HG03039 (cell line): ENCODE data around the gene RUNX1.

Experiments
- ATAC-seq: cut with Tn5 transposase; IDR thresholded peaks from one replicate; pipeline ENCODE4 v1.9.1; 2021; ENCODE audit warnings: mild to moderate bottlenecking, moderate library complexity; ENCODE audit not compliant: unreplicated experiment

RUNX1 gene

DNA sequence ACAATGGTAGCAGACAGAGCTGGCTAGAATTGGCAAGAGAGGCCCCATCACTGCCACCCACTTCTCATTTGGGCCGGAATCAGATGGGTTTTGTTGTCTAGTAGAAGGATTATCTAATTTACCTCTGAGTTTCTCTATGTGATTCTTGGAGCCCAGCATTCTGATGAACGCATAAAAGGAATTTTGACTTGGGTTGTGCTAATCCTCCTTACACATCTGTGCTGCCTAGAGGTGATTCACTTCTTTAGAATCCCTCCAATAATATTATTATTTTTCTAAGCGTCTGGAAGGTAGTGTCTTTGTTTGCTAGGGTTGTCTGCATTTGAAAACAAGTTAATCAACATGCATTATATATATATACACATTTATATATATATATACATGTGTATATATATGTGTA lies 118.1 kb downstream of the RUNX1 start:
- no peak for ATAC-seq

DNA sequence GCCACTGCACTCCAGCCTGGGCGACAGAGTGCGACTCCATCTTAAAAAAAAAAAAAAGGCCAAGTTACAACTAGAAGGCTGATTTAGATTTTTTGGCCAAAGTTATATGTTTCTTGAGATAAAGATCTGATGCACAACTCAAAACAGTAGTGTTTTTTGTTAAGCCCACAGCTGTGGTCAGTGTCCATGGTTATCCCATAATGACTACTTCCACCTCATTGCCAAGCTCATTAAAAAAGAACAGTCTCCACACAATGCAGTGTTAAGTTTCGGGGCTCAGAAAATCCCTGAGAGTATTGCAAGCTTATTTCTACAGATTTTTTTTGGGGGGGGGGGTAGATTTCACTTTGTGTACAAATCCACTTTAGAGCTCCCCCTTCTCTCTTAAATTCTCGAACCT lies 120.5 kb downstream of the RUNX1 start:
- ATAC-seq, result no peak

DNA sequence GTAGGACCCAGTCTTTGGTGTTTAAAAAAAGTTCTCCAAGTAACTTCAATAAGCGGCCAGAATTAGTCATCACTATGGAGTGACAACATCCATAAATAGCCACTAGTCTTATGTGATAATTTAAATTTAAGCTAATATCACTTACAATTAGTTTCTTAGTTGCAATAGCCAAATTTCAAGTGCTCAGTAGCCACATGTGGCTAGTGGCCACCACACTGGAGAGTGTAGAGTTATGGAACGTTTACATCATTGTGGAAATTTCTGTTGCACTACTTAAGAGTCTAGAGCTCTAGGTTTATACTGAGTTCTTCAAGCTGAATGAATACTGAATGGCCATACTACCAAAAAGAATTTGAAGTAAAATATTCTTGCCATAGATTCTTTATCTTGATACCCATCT lies 121.1 kb downstream of the RUNX1 start:
- no peak for ATAC-seq

DNA sequence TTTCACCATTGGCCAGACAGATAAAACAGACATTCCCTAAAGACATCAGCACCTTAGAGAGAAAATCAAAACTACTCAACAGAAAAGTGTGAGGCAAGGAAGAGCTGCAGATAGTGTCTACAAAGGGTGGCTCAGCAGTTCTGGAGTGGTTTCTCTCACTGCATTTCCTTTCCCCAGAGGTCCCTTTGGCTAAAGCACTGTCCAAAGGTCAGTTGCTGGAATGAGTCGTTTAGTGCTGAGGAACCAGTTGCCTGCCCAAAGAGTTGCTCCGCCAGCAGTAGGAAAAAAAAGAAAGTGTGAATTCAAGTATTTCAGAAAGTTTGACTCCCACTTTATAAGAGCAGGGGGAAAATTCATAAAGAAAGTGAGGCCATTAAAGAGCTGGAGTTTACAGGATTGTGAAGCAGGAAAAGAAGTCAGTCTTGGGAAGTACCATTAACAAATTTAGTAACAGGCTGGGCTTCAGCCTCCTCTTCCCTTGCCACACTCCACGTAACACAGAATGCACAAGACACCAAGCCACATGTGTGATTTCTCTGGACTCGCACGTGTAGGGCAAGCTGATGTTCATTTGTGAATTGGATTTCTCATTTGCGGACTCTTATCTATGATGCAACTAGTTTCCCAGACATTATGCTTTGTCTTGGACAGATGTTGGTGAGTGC lies 122.2 kb downstream of the RUNX1 start:
- no peak for ATAC-seq

DNA sequence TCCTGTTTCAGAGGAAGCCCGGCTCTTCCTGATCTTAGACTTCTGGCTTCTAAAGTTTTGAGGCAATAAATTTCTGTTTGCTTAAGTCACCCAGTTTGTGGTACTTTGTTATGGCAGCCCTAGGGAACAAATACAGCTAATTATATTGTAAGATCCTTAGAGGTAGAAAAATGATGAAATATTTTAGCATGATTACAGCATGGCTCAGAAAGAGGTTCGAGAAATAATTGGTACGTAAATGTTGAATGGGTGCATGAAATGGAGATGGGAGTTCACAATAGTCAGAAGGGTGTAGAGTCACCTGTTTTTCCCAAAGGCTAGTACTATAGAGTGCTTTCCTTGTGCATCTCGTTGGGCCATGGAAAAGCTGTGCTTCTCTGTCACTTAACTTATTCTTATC lies 123.5 kb downstream of the RUNX1 start:
- no peak for ATAC-seq

DNA sequence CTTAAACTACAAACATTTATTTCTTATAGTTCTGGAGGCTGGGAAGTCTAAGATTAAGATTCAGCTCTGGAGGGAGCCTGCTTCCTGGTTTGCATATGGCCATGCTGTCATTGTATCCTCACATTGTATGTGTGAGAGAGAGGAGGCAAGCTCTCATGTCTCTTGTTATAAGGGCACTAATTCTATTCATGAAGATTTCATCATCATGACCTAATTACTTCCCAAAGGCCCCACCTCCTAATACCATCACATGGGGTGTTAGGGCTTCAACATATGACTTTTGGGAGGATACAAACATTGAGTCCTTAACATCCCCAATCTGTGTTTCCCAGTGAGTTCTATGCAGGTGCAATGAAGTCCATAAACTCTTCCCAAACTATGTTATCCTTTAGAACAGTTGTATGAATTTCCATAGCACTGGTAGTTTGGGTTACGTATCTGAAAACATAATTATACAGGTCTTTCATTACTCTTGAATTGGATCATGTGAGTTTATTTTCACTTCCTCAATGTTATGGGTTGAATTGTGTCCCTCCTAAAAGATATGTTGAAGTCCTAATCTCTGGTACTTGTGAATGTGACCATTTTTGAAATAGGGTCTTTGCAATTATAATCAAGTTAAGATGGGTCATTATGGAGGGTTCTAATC lies 124.2 kb downstream of the RUNX1 start:
- ATAC-seq, result no peak

DNA sequence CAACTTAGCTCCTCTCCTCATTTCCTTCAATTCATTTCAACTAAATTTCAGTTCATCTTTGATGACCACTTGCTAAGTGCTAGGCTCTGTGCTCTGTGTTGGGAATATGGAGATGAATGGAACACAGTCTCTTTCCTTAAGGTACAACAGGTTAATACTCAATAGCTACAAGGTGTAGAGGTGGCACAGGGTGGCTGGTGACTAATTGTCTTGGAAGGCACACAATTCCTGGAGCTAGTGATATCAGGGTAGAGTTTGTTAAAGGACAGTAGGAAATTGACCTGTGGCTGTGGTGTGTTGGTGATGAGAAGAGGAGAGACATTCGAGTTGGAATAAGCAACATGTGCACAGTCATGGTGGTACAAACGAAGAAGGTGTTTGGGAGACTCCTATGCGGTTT lies 124.9 kb downstream of the RUNX1 start:
- no peak for ATAC-seq

DNA sequence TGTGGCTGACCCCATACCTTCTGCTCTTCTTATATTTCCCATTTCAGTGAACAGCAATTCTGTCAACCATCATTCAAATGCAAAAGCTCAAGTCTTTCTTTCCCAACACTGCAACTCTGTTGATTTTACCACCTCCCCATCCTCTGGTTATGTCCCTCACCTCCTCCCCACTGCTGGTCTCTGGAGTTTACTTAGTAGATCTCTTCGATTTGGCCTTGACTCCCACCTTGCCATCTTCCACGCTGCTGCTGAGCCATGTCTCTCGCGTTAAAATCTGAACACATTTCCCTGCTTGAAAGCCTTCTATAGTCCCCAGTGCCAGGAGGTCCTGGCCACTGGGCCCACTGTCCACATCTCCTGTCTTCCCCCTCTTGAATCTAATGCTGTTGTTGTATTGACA lies 125.5 kb downstream of the RUNX1 start:
- no peak for ATAC-seq

DNA sequence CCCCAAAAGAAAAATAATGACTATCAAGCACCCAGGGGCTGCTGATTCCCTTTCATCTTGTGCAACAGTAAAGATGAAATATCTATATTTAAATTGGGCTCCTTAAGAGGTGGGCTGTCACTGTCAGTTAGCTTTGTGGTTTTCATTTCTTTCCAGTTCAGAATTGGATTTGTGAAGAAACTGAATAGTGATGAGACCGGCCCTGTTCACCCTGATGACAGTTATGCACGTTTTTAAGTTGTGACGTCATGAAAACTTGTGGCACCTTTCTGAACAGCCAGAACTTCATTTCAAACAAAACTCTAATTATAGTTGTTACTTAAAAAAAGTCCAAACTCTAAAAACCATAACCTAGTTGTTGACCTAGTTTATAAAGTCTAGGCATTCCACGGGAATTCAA lies 125.9 kb downstream of the RUNX1 start:
- ATAC-seq, result no peak

DNA sequence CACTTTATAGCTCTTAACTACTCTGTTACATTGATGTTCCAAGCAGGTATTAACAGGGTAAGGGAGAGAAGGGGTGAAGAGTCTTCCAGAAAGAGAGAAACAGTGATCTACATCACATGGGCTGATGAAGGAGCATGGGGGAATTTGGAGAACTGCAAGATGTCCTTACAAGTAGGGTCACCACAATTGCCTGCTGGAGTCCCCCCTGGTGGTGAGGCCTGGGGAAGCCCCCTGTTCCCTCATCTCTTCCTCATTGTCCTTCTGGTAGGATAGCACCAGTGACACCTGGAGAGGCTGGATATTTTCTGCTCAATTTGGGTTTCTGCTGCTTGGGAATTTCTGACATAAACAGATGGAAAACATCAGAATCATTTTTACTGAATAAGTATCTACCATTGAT lies 126.6 kb downstream of the RUNX1 start:
- ATAC-seq, result no peak

DNA sequence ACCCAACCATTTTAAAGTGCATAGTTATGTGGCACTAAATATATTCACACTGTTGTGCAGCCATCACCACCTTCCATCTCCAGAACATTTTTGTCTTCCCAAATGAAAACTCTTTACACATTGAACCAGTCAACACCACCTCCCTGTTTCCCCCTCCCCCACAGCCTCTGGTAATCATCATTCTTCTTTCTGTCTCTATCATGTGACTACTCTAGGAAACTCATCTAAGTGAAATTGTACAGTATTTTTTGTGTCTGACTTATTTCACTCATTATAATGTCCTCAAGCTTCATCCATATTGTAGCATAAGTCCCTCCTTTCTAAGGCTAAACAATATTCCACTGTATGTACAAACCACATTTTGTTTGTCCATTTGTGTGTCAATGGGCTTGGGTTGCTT lies 128.0 kb downstream of the RUNX1 start:
- ATAC-seq, result no peak

DNA sequence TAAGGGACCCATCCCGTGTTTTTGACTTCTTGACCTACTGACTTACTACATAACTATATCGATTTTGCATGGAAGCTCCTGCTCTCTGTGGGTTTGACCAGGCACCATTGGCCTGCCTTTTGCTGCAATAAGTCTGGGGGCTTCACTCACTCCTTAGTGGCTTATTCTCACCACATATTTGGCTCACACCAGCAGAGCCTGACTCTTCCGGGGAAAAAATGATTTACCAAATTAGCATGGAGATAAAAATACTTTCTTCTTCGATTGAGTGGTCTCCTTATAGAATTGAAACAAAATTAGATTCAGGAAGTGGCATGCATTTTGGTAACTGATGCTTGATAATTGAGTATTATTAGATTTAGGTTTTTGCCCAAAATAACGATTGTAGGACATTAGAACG lies 129.7 kb downstream of the RUNX1 start:
- ATAC-seq, result no peak

DNA sequence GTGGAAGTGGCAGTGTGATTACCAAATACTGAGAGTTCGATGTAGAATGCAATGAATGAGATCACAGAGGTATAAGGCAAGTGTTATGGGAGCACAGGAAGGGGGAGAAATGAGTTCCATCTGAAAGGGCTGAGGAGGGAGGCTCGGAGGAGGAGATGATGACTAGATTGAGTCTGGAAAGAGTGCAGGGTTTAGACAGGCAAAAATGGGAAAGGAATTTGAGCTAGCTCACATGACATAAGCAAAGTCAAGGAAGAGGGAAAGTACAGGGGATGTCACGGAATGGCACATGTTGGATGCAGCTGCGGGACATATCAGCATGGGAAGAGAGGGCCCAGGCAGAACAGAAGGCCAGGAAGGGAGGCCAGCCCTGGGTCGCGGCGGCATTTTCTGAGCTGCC lies 132.7 kb downstream of the RUNX1 start:
- no peak for ATAC-seq

DNA sequence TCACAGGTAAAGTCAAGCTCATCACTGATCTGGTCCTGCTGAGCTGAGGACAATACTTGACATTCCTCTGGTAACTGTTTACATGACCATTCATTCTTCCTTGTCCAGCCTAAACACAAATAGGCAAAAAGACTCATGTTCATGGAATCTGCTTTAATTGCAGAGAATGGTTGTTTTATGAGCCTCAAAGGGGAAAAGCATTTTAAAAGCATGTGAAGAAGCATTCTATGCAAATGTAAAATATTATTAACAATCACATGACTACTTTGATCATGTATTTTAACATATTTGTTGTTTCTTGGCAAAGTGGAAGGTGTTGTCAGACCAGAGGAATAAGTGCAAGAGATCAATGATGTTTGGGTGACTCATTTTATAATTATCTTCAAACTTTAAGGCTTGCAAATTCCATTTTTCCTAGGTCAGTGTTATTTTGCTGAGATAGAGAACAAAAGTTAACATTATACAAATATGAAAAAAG lies 133.7 kb downstream of the RUNX1 start:
- no peak for ATAC-seq

DNA sequence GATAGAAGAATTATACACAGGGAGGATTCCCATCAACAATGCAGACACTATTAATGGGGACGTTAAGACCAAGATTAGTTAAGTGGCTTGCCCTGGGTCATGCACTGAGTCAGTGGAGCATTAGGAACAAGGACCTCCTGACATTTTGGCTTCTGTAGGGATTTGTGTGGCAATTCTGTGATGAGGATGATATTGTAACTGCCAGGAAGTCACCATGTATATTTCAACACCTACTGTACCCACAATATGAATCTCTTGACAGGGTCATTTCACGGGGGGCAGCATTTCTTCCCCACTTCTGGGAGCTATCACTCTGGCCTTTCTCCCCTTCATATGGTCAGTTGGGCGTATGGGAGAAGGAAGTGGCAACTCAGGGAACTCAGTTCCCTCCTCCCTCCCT lies 134.9 kb downstream of the RUNX1 start:
- ATAC-seq, result no peak

DNA sequence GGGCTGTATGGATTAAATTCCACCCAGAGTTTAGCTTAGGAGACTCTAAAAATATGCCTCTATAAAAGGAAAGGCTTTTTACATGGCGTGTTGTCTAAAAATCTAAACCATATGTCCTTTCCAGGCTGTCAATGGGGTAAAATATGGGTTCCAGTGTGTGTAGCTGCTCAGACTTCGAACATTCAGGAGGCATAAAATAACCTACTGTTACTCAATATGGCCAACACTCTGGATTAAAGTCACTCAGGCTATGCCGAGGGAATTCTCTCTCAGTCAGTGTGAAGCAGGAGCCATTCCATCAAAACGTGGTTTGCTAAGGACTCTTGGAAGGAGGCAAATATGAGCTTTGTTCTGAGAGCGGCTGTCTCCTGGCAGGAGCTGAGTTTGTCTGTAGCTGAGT lies 135.3 kb downstream of the RUNX1 start:
- no peak for ATAC-seq

DNA sequence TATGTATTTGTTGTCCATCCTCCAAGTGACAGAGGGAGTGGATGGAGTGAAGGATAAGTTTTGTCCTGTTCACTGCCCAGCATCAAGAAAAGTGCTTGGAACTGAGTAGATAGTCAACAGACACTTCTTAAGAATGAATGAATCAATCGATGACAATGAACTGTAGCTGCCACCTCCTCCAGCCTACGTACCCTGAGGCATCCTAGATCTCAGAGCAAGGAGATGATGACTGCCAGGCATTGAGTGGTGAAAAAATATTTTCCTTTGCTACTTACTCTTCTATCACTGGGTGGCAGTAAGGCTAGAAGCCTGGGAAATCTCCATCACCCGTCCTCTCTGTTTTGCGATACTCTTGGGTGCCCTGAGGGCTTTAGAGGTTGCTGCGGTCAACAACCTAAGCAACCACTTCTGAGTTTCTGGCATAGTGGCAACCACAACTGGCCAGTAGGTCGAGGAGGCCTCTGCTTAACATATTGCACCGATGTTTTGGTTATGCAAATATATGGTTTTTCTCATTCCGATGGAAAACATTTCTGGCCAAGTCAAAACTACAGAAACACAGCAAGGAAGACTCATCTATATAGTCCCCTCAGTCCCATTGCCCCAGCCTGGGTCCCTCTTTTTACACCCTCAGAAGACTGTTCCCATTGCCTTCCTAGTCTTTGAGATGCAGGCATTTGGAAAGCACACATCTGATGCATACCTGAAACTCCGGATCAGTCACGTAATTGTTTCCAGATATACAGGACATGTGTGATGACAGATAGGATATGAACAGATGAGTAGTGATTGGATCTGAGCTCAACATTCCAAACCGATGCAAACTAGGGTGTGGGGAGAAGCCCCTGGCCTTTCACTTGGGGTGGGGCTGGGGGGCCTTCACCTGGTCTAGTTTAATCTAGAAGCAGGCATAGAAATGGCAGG lies 136.8 kb downstream of the RUNX1 start:
- ATAC-seq, result no peak

DNA sequence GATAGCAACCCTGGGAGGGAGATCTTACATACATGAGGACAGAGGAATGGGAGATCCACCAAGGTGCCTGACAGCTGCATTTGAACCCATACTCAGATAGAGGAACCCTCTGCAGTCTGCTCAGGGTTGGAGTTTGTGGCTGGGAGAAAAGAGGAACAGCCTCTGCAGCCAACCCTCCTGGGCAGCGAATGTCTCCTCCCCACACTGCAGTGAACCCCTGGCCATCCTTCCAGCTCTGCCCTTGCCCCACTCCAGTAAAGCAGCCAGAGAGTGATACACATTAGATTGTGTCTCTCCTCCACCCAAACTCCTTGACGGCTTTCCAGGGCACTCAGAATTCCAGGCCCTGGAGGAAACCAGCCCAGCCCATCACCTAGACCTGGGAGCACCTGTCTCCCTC lies 137.7 kb downstream of the RUNX1 start:
- no peak for ATAC-seq

DNA sequence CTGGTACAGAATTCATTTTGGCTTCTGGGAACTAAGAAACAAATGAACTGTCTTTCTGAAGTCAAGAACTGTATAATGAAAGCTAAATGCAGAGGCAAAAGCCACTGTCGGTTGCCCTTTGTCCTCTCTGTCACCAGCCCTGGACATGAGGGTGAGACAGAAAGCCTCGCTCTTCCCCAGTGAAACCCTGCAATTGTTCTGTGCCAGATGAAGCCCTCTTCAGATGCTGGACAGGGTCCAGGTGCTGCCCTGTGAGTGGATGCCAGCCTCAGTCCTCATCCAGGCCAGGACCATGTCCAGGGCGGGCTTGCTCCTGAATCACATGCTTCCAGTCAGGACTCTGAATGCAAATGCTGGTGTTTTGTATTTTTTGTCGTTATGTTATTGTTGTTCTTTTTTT lies 138.7 kb downstream of the RUNX1 start:
- no peak for ATAC-seq

DNA sequence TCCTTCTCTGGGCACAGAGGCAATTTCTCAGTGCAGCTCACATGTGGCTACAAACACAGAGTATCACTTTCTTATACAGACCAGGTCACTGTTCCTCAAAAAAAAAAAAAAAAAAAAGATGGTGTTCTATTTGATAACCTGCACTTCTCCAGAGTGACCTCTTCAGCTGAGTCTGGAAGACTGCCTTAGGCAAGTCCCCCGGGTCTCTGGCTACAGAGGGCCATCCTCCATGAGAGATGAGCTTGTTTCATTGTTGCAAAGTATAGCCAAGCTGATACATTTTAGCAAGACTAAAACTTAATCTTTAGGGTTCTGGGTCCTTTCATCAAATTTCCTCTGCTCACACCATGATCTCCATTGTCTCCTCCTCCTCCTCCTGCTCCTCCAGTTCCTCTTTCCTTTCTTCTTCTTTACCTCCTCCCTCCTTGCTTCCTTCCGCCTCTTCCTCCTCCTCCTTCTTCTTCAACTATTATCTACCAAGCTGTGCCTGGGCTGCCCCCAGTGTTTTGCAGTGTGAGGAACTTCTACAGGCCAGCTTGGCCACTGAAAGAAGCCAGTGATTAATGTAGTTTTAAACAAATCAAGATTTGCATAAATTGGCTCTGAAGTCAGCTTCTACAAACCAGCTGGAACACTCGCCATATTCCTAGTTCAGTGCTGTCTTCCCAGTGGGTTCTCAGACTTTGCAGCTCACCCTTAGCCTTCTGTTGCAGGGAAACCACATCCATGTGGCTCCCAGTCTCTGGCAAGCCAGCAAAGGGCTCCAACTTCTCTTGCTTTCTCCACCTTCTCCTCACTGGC lies 139.4 kb downstream of the RUNX1 start:
- ATAC-seq, result no peak

DNA sequence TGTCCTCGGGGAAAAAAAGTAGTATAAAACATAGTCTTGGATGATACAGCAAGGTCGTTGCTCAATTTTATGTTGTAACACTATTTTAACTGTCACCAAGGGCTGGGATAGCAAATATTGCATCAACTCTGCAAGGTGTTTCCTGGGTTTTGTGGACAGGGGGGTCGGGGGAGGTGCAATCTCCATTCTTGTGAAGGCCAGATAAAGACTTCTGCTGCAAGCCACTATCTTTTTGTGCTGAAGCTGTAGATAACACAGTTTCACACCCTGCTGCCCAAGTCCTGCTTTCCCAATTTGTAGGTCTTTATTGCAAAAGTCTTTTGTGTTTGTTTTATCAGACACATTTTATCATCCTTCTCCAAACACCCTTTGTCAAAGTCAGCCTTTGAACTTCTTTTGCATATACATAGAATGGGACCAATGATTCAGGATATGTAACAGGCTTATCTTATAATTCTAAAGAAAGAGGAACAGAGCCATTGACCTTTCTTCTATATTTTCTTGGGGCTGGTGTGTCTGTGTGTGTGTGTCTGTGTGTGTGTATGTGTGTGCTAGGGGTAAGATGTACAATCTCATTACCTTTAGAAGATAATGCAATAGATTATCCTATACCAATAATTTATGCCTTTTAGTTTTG lies 140.6 kb downstream of the RUNX1 start:
- no peak for ATAC-seq
